ENCODE data around the gene TMPRSS7. TPM values are rescaled to one million over a fixed set of nuclear protein-coding genes. Genes with fewer than 3 reads are reported as not detected.

The TMPRSS7 gene
- total RNA-seq, 5 donors from 2014 or later (not counting 1 experiment from before 2014, with no cell fraction given) = 0.10 TPM; not detected in 4

DNA sequence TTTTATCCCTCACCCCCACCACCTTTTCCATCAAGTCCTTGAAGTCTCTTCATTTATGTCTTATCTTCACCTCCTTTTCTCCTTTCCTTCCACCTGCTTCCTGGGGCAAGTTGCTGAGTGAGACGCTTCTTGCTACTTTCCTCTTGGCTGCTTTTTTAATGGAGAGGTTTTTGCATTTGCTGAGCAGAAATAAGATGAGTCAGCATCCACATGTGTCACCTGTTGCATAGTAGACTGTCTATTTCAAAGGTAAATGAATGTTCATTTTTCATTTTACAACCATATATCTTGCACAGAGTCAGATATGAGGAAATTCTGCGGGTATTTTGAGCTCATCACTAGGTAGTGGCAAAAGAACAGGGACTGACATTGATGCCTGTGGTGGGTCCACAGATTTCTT, 70.2 kb downstream of the TMPRSS7 start:
- Mint-ChIP-seq H3K4me3 (no peak overlapping the region), H3K27me3 (no peaks in the 10 kb centered on the region), H3K27ac (no peak overlapping the region), H3K9me3 (no peaks in the 10 kb centered on the region), H3K36me3 (peaks cover 7% of the 10 kb centered on the region), H3K4me1 (no peaks in the 10 kb centered on the region)
- Histone ChIP-seq H3K27ac (ENCODE audit: low read length) (no peak overlapping the region), H3K4me3 (ENCODE audit: control insufficient read depth in 1 of 2, extremely low read depth in 1 of 2, low read length in 1 of 2) (no peak overlapping the region), H3K9me3 (no peaks in the 10 kb centered on the region), H3K36me3 (ENCODE audit: control insufficient read depth in 2 of 2, extremely low read depth in 1 of 2, insufficient read depth in 1 of 2, low read length in 1 of 2) (peaks cover 0 to 5% of the 10 kb centered on the region in 2 donors), H3K27me3 (replicated peaks in 1 of 2; ENCODE audit: control insufficient read depth in 2 of 2, extremely low read depth in 1 of 2, insufficient read depth in 2 of 2, low read length in 1 of 2) (no peaks in the 10 kb centered on the region), H3K4me1 (ENCODE audit: control insufficient read depth in 1 of 2, extremely low read depth in 1 of 2, insufficient read depth in 2 of 2, low read length in 2 of 2) (no peaks in the 10 kb centered on the region)
- CTCF ChIA-PET = interaction anchor here in 1 of 2 donors (1.4 kb wide), 1 partner anchor 209 kb away, joined by 3 read pairs; no protein-coding TSS in a partner anchor
- ATAC-seq (replicated peaks in 1 of 4) (no peak), DNase-seq (no peak)
- WGBS (ENCODE audit: insufficient coverage) = no CpG with 5 or more reads among the region's 2 CpGs
- POLR2A ChIA-PET = no interaction called here

DNA sequence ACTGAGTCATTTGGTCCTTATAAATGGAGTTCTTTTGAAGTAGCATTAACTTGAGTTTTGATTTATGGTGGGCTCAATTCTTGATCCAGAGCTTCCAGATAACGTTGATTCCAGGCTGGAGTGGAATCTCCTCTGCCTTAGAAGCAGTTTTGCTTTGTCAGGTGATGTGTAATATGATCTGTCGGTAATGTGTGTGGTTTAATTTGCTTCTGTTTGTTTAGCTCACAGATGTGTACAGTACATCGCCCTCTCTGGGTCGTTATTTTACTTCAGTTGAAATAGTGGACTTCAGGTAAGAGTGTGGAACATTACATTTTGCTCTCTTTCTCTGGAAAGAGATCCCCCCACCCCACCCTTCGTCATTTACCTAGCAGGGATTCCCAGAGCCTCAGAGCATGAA, 74.8 kb downstream of the TMPRSS7 start:
- peaks cover 0 to 9% (median 5%) of the 10 kb centered on the region in 3 donors for H3K4me1 Mint-ChIP-seq
- no peaks in the 10 kb centered on the region for H3K9me3 ChIP-seq
- H3K4me3 ChIP-seq (ENCODE audit: control insufficient read depth in 1 of 2, extremely low read depth in 1 of 2, low read length in 1 of 2) = no peak overlapping the region
- CTCF ChIA-PET = interaction anchor here in 1 of 2 donors (1.1 kb wide), 1 partner anchor 11 kb away, joined by 3 read pairs; no protein-coding TSS in a partner anchor
- no peak for DNase-seq
- no peaks in the 10 kb centered on the region for H3K9me3 Mint-ChIP-seq
- H3K36me3 Mint-ChIP-seq = no peaks in the 10 kb centered on the region
- WGBS (ENCODE audit: insufficient coverage) = 13% methylated on average over 1 of the region's 5 CpGs
- H3K4me3 Mint-ChIP-seq = no peak overlapping the region
- H3K27me3 ChIP-seq (replicated peaks in 1 of 2; ENCODE audit: control insufficient read depth in 2 of 2, extremely low read depth in 1 of 2, insufficient read depth in 2 of 2, low read length in 1 of 2) = no peaks in the 10 kb centered on the region
- no peak overlapping the region for H3K27ac Mint-ChIP-seq
- peaks cover 0 to 5% of the 10 kb centered on the region in 2 donors for H3K36me3 ChIP-seq (ENCODE audit: control insufficient read depth in 2 of 2, extremely low read depth in 1 of 2, insufficient read depth in 1 of 2, low read length in 1 of 2)
- POLR2A ChIA-PET = no interaction called here
- no peak for ATAC-seq (replicated peaks in 1 of 4)
- H3K27me3 Mint-ChIP-seq = no peaks in the 10 kb centered on the region
- H3K27ac ChIP-seq (ENCODE audit: low read length) = no peak overlapping the region
- peaks cover 0 to 4% of the 10 kb centered on the region in 2 experiments for H3K4me1 ChIP-seq (ENCODE audit: control insufficient read depth in 1 of 2, extremely low read depth in 1 of 2, insufficient read depth in 2 of 2, low read length in 2 of 2)

DNA sequence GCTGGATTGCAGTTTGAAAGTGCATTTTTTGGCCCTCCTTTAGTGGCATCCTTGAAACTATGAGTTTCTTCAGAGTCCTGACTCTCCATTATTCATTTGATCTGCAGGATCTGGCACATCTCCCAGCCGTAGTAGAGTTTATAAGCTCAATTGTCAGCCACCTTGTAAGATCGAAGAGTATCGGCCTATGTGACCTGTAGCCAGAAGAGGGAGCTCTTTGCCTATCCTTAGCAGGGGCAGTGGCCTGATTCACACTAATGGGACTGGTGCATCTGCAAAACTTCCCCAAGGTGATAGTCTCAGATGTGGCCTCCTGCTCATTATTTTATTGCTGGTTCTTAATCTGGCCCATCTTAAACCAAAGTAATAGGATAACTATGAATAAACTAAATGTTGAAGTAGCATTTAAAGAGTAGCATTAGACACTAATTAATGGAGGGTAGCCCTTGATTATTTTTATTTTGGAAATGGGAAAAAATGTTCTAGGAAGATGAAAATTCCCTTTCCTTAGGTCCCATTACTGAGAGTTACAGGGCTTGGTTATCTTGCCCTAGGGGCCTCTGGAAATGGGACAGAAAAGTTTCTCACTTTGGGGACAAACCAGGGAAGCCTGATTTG, 77.4 kb downstream of the TMPRSS7 start:
- CTCF ChIA-PET = interaction anchor here (0.6 to 2.6 kb wide), 63 partner anchors 10 to 611 kb away, joined by 3 to 50 read pairs (median 4); partner anchors contain the start of genes CD200 (in 2 of the 2), SLC9C1 (in 2 of the 2), BTLA (in 1 of the 2) and GCSAM (in 1 of the 2)

DNA sequence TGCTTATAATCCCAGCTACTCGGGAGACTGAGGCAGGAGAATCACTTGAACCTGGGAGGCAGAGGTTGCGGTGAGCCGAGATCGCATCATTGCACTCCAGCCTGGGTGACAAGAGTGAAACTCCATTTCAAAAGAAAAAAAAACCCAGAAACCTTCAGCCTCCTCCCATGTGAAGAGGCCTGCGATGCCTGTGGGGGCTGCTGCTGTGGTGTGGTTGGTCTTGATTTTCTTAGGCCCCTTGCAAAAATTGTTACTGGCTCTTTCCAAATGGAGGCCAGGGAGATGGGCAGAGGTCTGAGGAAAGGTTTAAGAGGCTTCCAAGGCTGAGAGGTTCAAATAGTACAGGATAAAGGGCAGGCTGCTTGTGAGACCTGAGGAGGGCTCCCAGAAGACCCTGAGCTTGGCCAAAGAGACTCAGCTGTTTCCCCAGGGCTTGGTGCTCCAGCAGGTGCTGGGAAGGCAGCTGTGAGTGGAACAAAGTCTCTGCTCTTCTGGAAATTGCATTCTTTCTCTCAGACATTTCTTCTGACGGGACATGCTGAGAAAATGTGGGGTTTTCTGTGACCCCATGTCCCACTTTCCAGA, 80.1 kb downstream of the TMPRSS7 start:
- ChIA-PET CTCF (interaction anchor here (0.5 to 1.3 kb wide), 2 partner anchors 10 to 125 kb away, joined by 3 read pairs; no protein-coding TSS in a partner anchor), POLR2A (no interaction called here)
- H3K4me3 Mint-ChIP-seq = no peak overlapping the region
- DNase-seq (no peak), ATAC-seq (replicated peaks in 1 of 4) (no peak)
- peaks cover 28 to 38% (median 28%) of the 10 kb centered on the region in 3 donors for H3K4me1 Mint-ChIP-seq
- Histone ChIP-seq H3K4me1 (ENCODE audit: control insufficient read depth in 1 of 2, extremely low read depth in 1 of 2, insufficient read depth in 2 of 2, low read length in 2 of 2) (peaks cover 5 to 20% of the 10 kb centered on the region in 2 experiments), H3K27me3 (replicated peaks in 1 of 2; ENCODE audit: control insufficient read depth in 2 of 2, extremely low read depth in 1 of 2, insufficient read depth in 2 of 2, low read length in 1 of 2) (no peaks in the 10 kb centered on the region), H3K36me3 (ENCODE audit: control insufficient read depth in 2 of 2, extremely low read depth in 1 of 2, insufficient read depth in 1 of 2, low read length in 1 of 2) (no peaks in the 10 kb centered on the region), H3K9me3 (no peaks in the 10 kb centered on the region), H3K27ac (ENCODE audit: low read length) (no peak overlapping the region), H3K4me3 (ENCODE audit: control insufficient read depth in 1 of 2, extremely low read depth in 1 of 2, low read length in 1 of 2) (no peak overlapping the region)
- no peaks in the 10 kb centered on the region for H3K27me3 Mint-ChIP-seq
- peak overlapping the region in 1 of 2 donors; percentile 49 for H3K27ac Mint-ChIP-seq
- 83% methylated on average over 2 of the region's 6 CpGs for WGBS (ENCODE audit: insufficient coverage)
- H3K36me3 Mint-ChIP-seq = no peaks in the 10 kb centered on the region
- no peaks in the 10 kb centered on the region for H3K9me3 Mint-ChIP-seq

More for the DNA sequence above, 77.4 kb downstream of the TMPRSS7 start:
- H3K4me3 Mint-ChIP-seq = no peak overlapping the region
- no peak overlapping the region for H3K27ac Mint-ChIP-seq
- no peaks in the 10 kb centered on the region for H3K27me3 Mint-ChIP-seq
- no peaks in the 10 kb centered on the region for H3K36me3 ChIP-seq (ENCODE audit: control insufficient read depth in 2 of 2, extremely low read depth in 1 of 2, insufficient read depth in 1 of 2, low read length in 1 of 2)
- no peaks in the 10 kb centered on the region for H3K27me3 ChIP-seq (replicated peaks in 1 of 2; ENCODE audit: control insufficient read depth in 2 of 2, extremely low read depth in 1 of 2, insufficient read depth in 2 of 2, low read length in 1 of 2)
- H3K9me3 ChIP-seq = no peaks in the 10 kb centered on the region
- ATAC-seq (replicated peaks in 1 of 4) (peak; percentile 88 to 94 (median 92)), DNase-seq (peak; percentile 22 to 85 (median 51))
- POLR2A ChIA-PET = interaction anchor here (0.6 to 1.2 kb wide), 2 partner anchors 198 to 421 kb away, joined by 4 read pairs; no protein-coding TSS in a partner anchor
- peaks cover 4 to 5% of the 10 kb centered on the region in 2 experiments for H3K4me1 ChIP-seq (ENCODE audit: control insufficient read depth in 1 of 2, extremely low read depth in 1 of 2, insufficient read depth in 2 of 2, low read length in 2 of 2)
- no peak overlapping the region for H3K27ac ChIP-seq (ENCODE audit: low read length)
- no peaks in the 10 kb centered on the region for H3K36me3 Mint-ChIP-seq
- H3K4me3 ChIP-seq (ENCODE audit: control insufficient read depth in 1 of 2, extremely low read depth in 1 of 2, low read length in 1 of 2) = no peak overlapping the region
- H3K9me3 Mint-ChIP-seq = no peaks in the 10 kb centered on the region
- WGBS (ENCODE audit: insufficient coverage) = 7% methylated on average over 3 of the region's 3 CpGs
- peaks cover 0 to 15% (median 6%) of the 10 kb centered on the region in 3 donors for H3K4me1 Mint-ChIP-seq

DNA sequence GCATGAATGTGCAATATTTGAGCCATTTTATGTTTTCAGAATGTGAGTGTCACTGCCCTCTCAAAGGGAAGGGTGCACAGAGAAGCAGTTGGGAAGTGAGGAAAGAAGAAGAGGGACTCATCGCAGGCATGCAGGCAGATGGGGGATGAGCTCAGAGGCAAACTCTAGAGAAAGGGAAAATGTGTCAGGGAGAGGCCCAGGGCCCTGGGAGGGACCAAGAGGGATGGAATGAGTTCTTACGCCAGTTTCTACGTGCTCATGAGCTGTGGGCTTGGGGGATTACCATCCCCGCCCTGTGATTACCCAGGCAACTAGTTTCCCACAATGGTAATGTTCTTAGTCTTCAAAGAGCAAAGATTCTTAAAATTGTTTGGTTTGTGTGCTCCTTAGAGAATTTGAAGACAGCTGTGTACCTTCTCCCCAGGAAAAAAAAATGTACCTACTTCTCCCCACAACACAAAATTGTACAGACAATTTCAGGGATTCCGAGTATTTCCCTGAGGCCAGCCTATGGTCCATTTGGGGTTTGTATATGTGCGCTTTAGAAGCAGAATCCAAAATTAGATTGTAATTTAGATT, 80.7 kb downstream of the TMPRSS7 start:
- ChIA-PET CTCF (interaction anchor here in 1 of 2 donors (0.6 kb wide), 1 partner anchor 419 kb away, joined by 3 read pairs; no protein-coding TSS in a partner anchor), POLR2A (no interaction called here)
- H3K27me3 Mint-ChIP-seq = no peaks in the 10 kb centered on the region
- 78% methylated on average over 5 of the region's 6 CpGs for WGBS (ENCODE audit: insufficient coverage)
- H3K27ac Mint-ChIP-seq = peak overlapping the region in 1 of 2 donors; percentile 49
- no peak overlapping the region for H3K4me3 ChIP-seq (ENCODE audit: control insufficient read depth in 1 of 2, extremely low read depth in 1 of 2, low read length in 1 of 2)
- DNase-seq (no peak), ATAC-seq (replicated peaks in 1 of 4) (no peak)
- no peak overlapping the region for H3K4me3 Mint-ChIP-seq
- no peaks in the 10 kb centered on the region for H3K9me3 Mint-ChIP-seq
- no peaks in the 10 kb centered on the region for H3K9me3 ChIP-seq
- H3K27me3 ChIP-seq (replicated peaks in 1 of 2; ENCODE audit: control insufficient read depth in 2 of 2, extremely low read depth in 1 of 2, insufficient read depth in 2 of 2, low read length in 1 of 2) = no peaks in the 10 kb centered on the region
- H3K27ac ChIP-seq (ENCODE audit: low read length) = no peak overlapping the region
- no peaks in the 10 kb centered on the region for H3K36me3 Mint-ChIP-seq
- peaks cover 10 to 25% of the 10 kb centered on the region in 2 experiments for H3K4me1 ChIP-seq (ENCODE audit: control insufficient read depth in 1 of 2, extremely low read depth in 1 of 2, insufficient read depth in 2 of 2, low read length in 2 of 2)
- H3K4me1 Mint-ChIP-seq = peaks cover 33 to 44% (median 34%) of the 10 kb centered on the region in 3 donors
- H3K36me3 ChIP-seq (ENCODE audit: control insufficient read depth in 2 of 2, extremely low read depth in 1 of 2, insufficient read depth in 1 of 2, low read length in 1 of 2) = no peaks in the 10 kb centered on the region

DNA sequence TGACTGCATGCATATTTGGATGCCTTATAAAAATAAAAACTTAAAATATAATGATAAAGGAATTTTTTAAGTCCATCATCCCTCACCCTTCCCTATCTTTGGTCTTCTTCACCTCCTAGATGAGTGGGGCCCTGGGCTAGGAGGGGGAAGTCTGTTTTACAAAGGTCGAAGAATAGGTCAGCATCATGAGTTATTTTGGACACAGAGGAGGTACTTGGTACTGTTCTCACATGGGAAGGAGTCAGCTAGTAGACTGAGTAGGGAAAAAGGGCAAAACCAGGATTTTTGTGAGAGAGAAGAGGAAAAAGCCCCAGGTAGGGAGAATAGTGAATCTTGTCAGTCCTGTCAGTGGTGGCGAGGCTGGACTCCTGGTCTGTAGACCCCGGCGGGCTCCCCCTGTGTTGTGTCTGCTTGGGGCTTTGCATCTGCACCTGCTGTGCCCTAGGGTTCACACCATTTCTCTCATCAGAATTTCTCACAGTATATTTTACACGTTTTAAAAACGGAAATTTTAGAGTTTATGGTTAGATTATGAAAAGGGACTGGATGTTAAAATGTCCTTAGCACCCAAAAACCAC, 81.4 kb downstream of the TMPRSS7 start:
- CTCF ChIA-PET = interaction anchor here in 1 of 2 donors (0.6 kb wide), 1 partner anchor 418 kb away, joined by 3 read pairs; no protein-coding TSS in a partner anchor
- Mint-ChIP-seq H3K9me3 (no peaks in the 10 kb centered on the region), H3K36me3 (no peaks in the 10 kb centered on the region), H3K27ac (peak overlapping the region in 1 of 2 donors; percentile 75), H3K27me3 (no peaks in the 10 kb centered on the region), H3K4me1 (peaks cover 39 to 49% (median 40%) of the 10 kb centered on the region in 3 donors), H3K4me3 (no peak overlapping the region)
- no peaks in the 10 kb centered on the region for H3K27me3 ChIP-seq (replicated peaks in 1 of 2; ENCODE audit: control insufficient read depth in 2 of 2, extremely low read depth in 1 of 2, insufficient read depth in 2 of 2, low read length in 1 of 2)
- WGBS (ENCODE audit: insufficient coverage) = 40% methylated on average over 2 of the region's 6 CpGs
- ATAC-seq (replicated peaks in 1 of 4) = no peak
- H3K27ac ChIP-seq (ENCODE audit: low read length) = no peak overlapping the region
- POLR2A ChIA-PET = no interaction called here
- H3K9me3 ChIP-seq = no peaks in the 10 kb centered on the region
- peaks cover 10 to 30% of the 10 kb centered on the region in 2 experiments for H3K4me1 ChIP-seq (ENCODE audit: control insufficient read depth in 1 of 2, extremely low read depth in 1 of 2, insufficient read depth in 2 of 2, low read length in 2 of 2)
- no peak overlapping the region for H3K4me3 ChIP-seq (ENCODE audit: control insufficient read depth in 1 of 2, extremely low read depth in 1 of 2, low read length in 1 of 2)
- DNase-seq = no peak
- no peaks in the 10 kb centered on the region for H3K36me3 ChIP-seq (ENCODE audit: control insufficient read depth in 2 of 2, extremely low read depth in 1 of 2, insufficient read depth in 1 of 2, low read length in 1 of 2)
